ENCODE measurements around the gene CPAMD8.

CPAMD8 gene

DNA sequence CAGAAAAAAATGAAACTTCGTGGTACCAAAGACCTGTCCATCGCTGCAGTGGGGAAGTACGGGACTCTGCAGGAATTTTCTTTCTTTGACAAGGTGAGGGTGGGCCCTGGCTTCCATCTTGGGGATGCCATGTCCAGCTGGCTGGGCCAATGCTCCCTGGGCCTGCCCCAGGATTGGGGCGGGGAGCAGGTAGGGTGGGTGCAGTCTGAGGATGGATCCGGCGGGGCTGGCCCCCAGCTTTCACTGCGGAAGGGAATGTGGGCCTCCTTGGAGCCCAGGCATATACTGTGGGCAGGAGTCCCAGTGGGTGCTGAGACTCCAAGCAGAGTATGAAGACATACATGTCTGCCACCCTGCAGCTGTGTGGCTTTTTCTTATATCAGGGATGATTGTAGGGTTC lies 173.5 kb downstream of the CPAMD8 start:
- no peak overlapping the region for H3K9ac ChIP-seq (ENCODE audit: low read depth in 1 of 2, low read length in 2 of 2)
- peaks cover 28 to 61% of the 10 kb centered on the region in 2 donors for H3K36me3 ChIP-seq (ENCODE audit: control insufficient read depth in 1 of 2, insufficient read depth in 2 of 2, low read length in 2 of 2)
- H3K27me3 ChIP-seq (ENCODE audit: control insufficient read depth in 1 of 2, insufficient read depth in 2 of 2, low read length in 2 of 2) = no peaks in the 10 kb centered on the region
- H3K9me3 ChIP-seq (ENCODE audit: control insufficient read depth in 1 of 2, low read length in 2 of 2) = no peaks in the 10 kb centered on the region
- no peak overlapping the region for H3K4me3 ChIP-seq (ENCODE audit: low read depth in 1 of 2, low read length in 2 of 2)
- no peaks in the 10 kb centered on the region for H3K4me1 ChIP-seq (ENCODE audit: control insufficient read depth in 1 of 2, insufficient read depth in 2 of 2, low read length in 2 of 2)
- no peak overlapping the region for H3K27ac ChIP-seq (ENCODE audit: low read depth, low read length)

DNA sequence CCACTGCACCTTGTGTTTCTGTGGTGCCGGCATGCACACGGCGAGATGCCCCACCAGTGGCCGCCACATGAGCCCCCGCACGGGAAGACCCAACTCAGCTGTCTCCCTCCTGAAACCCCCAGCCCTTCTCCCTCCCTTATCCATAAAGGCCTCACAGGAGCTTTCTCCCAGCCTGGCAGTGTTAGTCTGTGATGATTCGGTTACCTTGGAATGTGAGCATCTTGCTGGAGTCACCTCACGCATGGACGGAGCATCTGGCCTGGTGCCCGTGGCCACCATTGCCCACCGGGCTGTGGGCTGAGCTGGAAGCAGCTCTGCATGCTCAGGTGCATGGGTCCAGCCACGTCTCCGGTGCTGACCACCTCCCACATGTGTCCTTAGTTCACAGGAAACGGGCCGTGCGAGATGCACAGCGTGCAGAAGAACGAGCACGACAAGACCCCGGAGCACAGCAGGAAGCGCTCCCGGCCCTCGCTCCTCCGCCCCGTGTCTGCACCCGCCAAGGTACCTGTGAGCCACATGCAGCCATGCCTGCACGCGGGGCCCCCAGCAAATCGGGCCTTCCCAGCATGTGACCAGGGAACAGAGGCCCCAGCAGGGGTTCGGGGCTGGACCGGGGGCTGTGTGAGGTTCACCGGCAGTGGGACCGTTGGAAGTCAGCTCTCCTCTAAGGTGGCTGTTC lies 175.4 kb downstream of the CPAMD8 start:
- H3K4me3 ChIP-seq (ENCODE audit: low read depth in 1 of 2, low read length in 2 of 2) = no peak overlapping the region
- H3K4me1 ChIP-seq (ENCODE audit: control insufficient read depth in 1 of 2, insufficient read depth in 2 of 2, low read length in 2 of 2) = no peaks in the 10 kb centered on the region
- H3K27me3 ChIP-seq (ENCODE audit: control insufficient read depth in 1 of 2, insufficient read depth in 2 of 2, low read length in 2 of 2) = no peaks in the 10 kb centered on the region
- H3K9me3 ChIP-seq (ENCODE audit: control insufficient read depth in 1 of 2, low read length in 2 of 2) = no peaks in the 10 kb centered on the region
- H3K9ac ChIP-seq (ENCODE audit: low read depth in 1 of 2, low read length in 2 of 2) = no peak overlapping the region
- H3K27ac ChIP-seq (ENCODE audit: low read depth, low read length) = no peak overlapping the region
- H3K36me3 ChIP-seq (ENCODE audit: control insufficient read depth in 1 of 2, insufficient read depth in 2 of 2, low read length in 2 of 2) = peaks cover 39 to 79% of the 10 kb centered on the region in 2 donors

DNA sequence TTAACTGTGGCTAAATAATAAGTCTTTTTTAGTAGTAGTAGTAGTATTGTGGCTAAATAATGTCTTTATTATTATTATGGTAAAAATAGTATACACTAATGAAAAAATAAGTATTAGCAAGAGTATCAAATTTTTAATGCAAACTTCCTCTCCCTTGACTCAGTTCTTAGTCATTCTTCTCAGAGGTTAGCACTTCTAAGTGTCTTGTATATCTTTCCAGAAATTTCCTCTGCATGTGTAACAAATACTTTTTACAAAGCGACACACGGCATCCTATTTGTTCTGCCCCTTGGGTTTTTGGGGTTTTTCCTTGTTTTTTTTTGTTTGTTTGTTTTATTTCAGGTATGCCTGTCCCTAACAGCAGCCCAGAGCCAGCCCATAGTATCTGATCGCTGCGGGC lies 176.5 kb downstream of the CPAMD8 start:
- Histone ChIP-seq H3K36me3 (ENCODE audit: control insufficient read depth in 1 of 2, insufficient read depth in 2 of 2, low read length in 2 of 2) (peaks cover 39 to 87% of the 10 kb centered on the region in 2 donors), H3K4me1 (ENCODE audit: control insufficient read depth in 1 of 2, insufficient read depth in 2 of 2, low read length in 2 of 2) (no peaks in the 10 kb centered on the region), H3K27ac (ENCODE audit: low read depth, low read length) (no peak overlapping the region), H3K27me3 (ENCODE audit: control insufficient read depth in 1 of 2, insufficient read depth in 2 of 2, low read length in 2 of 2) (no peaks in the 10 kb centered on the region), H3K4me3 (ENCODE audit: low read depth in 1 of 2, low read length in 2 of 2) (no peak overlapping the region), H3K9ac (ENCODE audit: low read depth in 1 of 2, low read length in 2 of 2) (no peak overlapping the region), H3K9me3 (ENCODE audit: control insufficient read depth in 1 of 2, low read length in 2 of 2) (no peaks in the 10 kb centered on the region)

DNA sequence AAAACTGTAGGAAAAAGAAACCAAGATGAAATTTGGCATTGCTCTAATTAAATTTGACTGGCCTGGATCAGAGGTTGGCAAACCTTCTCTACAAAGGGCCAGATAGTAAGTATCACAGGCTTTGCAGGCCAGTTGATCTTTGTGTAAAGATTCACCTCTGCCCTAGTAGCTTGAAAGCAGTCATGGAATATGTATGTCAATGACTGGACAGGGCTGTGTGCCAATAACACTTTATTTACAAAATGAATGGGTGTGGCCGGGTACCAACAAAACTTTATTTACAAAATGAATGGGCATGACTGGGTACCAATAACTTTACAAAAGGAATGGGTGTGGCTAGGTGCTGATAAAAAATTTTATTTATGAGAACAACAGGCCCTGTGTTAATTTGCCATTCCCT lies 177.4 kb downstream of the CPAMD8 start:
- Histone ChIP-seq H3K4me3 (ENCODE audit: low read depth in 1 of 2, low read length in 2 of 2) (no peak overlapping the region), H3K27ac (ENCODE audit: low read depth, low read length) (no peak overlapping the region), H3K9ac (ENCODE audit: low read depth in 1 of 2, low read length in 2 of 2) (no peak overlapping the region), H3K4me1 (ENCODE audit: control insufficient read depth in 1 of 2, insufficient read depth in 2 of 2, low read length in 2 of 2) (no peaks in the 10 kb centered on the region), H3K36me3 (ENCODE audit: control insufficient read depth in 1 of 2, insufficient read depth in 2 of 2, low read length in 2 of 2) (peaks cover 36 to 87% of the 10 kb centered on the region in 2 donors), H3K27me3 (ENCODE audit: control insufficient read depth in 1 of 2, insufficient read depth in 2 of 2, low read length in 2 of 2) (no peaks in the 10 kb centered on the region), H3K9me3 (ENCODE audit: control insufficient read depth in 1 of 2, low read length in 2 of 2) (no peaks in the 10 kb centered on the region)

DNA sequence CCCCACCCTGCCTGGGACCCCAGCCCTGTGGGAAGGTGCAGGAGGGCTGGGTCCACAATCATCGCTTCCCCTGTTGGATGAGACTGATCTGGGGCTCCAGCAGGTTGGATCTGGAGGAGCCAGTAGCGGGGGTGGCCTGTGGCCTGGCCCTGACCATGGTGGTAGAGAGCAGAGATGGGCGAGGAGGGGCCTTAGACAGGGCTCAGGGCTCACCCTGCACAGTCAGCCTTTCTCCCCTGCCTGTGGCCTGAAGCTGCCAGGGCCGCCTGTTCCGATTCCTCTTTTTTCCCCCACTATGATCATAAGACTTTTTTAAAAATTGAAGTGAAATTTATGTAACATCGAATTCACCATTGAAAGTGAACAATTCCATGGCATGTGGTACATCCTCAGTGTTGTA lies 179.2 kb downstream of the CPAMD8 start:
- H3K4me3 ChIP-seq (ENCODE audit: low read depth in 1 of 2, low read length in 2 of 2) = no peak overlapping the region
- peaks cover 29 to 85% of the 10 kb centered on the region in 2 donors for H3K36me3 ChIP-seq (ENCODE audit: control insufficient read depth in 1 of 2, insufficient read depth in 2 of 2, low read length in 2 of 2)
- no peaks in the 10 kb centered on the region for H3K4me1 ChIP-seq (ENCODE audit: control insufficient read depth in 1 of 2, insufficient read depth in 2 of 2, low read length in 2 of 2)
- no peaks in the 10 kb centered on the region for H3K9me3 ChIP-seq (ENCODE audit: control insufficient read depth in 1 of 2, low read length in 2 of 2)
- no peaks in the 10 kb centered on the region for H3K27me3 ChIP-seq (ENCODE audit: control insufficient read depth in 1 of 2, insufficient read depth in 2 of 2, low read length in 2 of 2)
- H3K27ac ChIP-seq (ENCODE audit: low read depth, low read length) = no peak overlapping the region
- no peak overlapping the region for H3K9ac ChIP-seq (ENCODE audit: low read depth in 1 of 2, low read length in 2 of 2)

DNA sequence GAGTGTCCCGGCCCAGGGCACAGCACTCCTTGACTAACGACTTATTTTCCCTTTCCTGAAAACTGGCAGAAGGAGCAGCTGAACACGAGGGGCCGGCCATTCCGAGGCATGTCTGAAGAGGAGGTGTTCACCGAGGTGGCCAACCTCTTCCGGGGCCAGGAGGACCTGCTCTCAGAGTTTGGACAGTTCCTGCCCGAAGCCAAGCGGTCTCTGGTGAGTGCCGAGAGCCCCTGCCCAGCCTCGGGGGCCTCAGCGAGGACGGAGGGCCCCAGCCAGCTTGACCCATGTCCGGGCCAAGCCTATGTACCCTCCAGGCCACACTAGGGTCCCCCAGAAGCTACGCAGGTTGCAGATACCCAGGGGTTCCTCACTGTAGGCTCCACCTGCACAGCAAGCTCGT lies 179.7 kb downstream of the CPAMD8 start:
- Histone ChIP-seq H3K4me1 (ENCODE audit: control insufficient read depth in 1 of 2, insufficient read depth in 2 of 2, low read length in 2 of 2) (no peaks in the 10 kb centered on the region), H3K9me3 (ENCODE audit: control insufficient read depth in 1 of 2, low read length in 2 of 2) (no peaks in the 10 kb centered on the region), H3K27me3 (ENCODE audit: control insufficient read depth in 1 of 2, insufficient read depth in 2 of 2, low read length in 2 of 2) (no peaks in the 10 kb centered on the region), H3K36me3 (ENCODE audit: control insufficient read depth in 1 of 2, insufficient read depth in 2 of 2, low read length in 2 of 2) (peaks cover 30 to 84% of the 10 kb centered on the region in 2 donors), H3K4me3 (ENCODE audit: low read depth in 1 of 2, low read length in 2 of 2) (no peak overlapping the region), H3K9ac (ENCODE audit: low read depth in 1 of 2, low read length in 2 of 2) (no peak overlapping the region), H3K27ac (ENCODE audit: low read depth, low read length) (no peak overlapping the region)

All from duodenal mucosa (tissue), 2 donors.